ENCODE results near the gene ZNF587.
"Not testable (repeated sequence)": the region's sequence is repeated elsewhere in the genome, so short reads cannot be mapped to it uniquely, and the experiment has no call there.

DNA sequence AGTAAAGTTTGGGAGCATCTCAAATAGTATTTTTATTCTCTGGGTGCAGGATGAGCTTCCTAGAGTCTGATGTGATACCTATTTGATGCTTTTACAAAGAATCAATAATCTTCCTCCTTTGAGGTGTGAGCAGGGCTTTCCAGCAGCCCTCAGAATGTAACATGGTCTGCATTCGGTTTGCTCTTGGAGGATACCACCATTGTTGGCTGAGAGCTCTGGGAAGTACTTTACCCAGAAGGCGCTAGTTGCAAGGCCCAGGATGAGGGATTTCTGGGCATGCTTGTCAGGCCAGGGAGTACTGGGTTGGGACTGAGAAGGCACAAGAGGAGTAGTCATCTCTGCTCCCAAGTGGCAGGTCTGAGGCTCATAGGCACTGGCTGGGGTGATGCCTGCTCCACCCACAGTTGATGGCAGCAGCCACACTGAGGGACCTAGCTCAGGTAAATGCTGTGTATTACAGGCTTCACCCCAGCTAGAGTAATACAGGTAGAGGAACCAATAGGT, 445 bp upstream of the ZNF587 start:
- TF ChIP-seq, protein P1, sequence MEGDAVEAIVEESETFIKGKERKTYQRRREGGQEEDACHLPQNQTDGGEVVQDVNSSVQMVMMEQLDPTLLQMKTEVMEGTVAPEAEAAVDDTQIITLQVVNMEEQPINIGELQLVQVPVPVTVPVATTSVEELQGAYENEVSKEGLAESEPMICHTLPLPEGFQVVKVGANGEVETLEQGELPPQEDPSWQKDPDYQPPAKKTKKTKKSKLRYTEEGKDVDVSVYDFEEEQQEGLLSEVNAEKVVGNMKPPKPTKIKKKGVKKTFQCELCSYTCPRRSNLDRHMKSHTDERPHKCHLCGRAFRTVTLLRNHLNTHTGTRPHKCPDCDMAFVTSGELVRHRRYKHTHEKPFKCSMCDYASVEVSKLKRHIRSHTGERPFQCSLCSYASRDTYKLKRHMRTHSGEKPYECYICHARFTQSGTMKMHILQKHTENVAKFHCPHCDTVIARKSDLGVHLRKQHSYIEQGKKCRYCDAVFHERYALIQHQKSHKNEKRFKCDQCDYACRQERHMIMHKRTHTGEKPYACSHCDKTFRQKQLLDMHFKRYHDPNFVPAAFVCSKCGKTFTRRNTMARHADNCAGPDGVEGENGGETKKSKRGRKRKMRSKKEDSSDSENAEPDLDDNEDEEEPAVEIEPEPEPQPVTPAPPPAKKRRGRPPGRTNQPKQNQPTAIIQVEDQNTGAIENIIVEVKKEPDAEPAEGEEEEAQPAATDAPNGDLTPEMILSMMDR (IDR thresholded peaks at IDR 0.05) = not testable (repeated sequence)
- not testable (repeated sequence) for TF ChIP-seq POLR2A (IDR thresholded peaks at IDR 0.05)

All from tibial nerve (tissue), 3 donors.